HUES6 (cell line): ENCODE data around the gene PAX4.
"Not testable (repeated sequence)": the region's sequence is repeated elsewhere in the genome, so short reads cannot be mapped to it uniquely, and the experiment has no call there.

Experiments
- H3K27ac ChIP-seq: 2 replicates; pipeline ENCODE4 v1.7.0; 2013; ENCODE audit warnings: low read depth, mild to moderate bottlenecking, low read length, inconsistent platforms
- H3K27me3 ChIP-seq: 2 replicates; pipeline ENCODE4 v1.6.1; 2013; ENCODE audit warnings: low read length; ENCODE audit not compliant: control insufficient read depth, insufficient read depth
- H3K36me3 ChIP-seq: 2 replicates; pipeline ENCODE4 v1.6.1; 2013; ENCODE audit warnings: low read length; ENCODE audit not compliant: control insufficient read depth, insufficient read depth
- H3K4me1 ChIP-seq: 2 replicates; pipeline ENCODE4 v1.6.1; 2013; ENCODE audit warnings: low read length; ENCODE audit not compliant: control insufficient read depth, insufficient read depth
- H3K4me3 ChIP-seq: 2 replicates; pipeline ENCODE4 v1.5.1; 2013; ENCODE audit warnings: low read depth, low read length
- H3K9ac ChIP-seq: one replicate; pipeline ENCODE4 v1.6.1; 2013; ENCODE audit warnings: mild to moderate bottlenecking, low read length
- H3K9me3 ChIP-seq: 2 replicates; pipeline ENCODE4 v1.6.1; 2013; ENCODE audit warnings: low read depth, low read length; ENCODE audit not compliant: control insufficient read depth, insufficient read depth

The PAX4 gene

GRCh38 chr7:127584648-127585043, 33.3 kb downstream of the PAX4 start:
- Histone ChIP-seq H3K4me3 (peak overlapping the region; percentile 88), H3K36me3 (peaks cover 22% of the 10 kb centered on the region), H3K27ac (no peak overlapping the region), H3K27me3 (peaks cover 22% of the 10 kb centered on the region), H3K4me1 (peaks cover 13% of the 10 kb centered on the region), H3K9me3 (no peaks in the 10 kb centered on the region), H3K9ac (peak overlapping the region; percentile 80)

- Histone ChIP-seq H3K4me3 (no peak overlapping the region), H3K27me3 (peaks cover 17% of the 10 kb centered on the region), H3K27ac (no peak overlapping the region), H3K9me3 (no peaks in the 10 kb centered on the region), H3K36me3 (peaks cover 25% of the 10 kb centered on the region), H3K9ac (no peak overlapping the region), H3K4me1 (peaks cover 13% of the 10 kb centered on the region)
Observed at GRCh38 chr7:127582361-127582760, 35.6 kb downstream of the PAX4 start.

GRCh38 chr7:127581716-127582115, 36.2 kb downstream of the PAX4 start:
- Histone ChIP-seq H3K4me3 (no peak overlapping the region), H3K9ac (no peak overlapping the region), H3K36me3 (peaks cover 25% of the 10 kb centered on the region), H3K27ac (no peak overlapping the region), H3K27me3 (peaks cover 11% of the 10 kb centered on the region), H3K9me3 (no peaks in the 10 kb centered on the region), H3K4me1 (peaks cover 13% of the 10 kb centered on the region)

GRCh38 chr7:127580612-127581011, 37.3 kb downstream of the PAX4 start:
- peaks cover 9% of the 10 kb centered on the region for H3K4me1 ChIP-seq
- no peak overlapping the region for H3K4me3 ChIP-seq
- H3K36me3 ChIP-seq: peaks cover 25% of the 10 kb centered on the region
- no peak overlapping the region for H3K9ac ChIP-seq
- no peaks in the 10 kb centered on the region; the same call in 1 of the 2 replicates for H3K27me3 ChIP-seq
- no peaks in the 10 kb centered on the region for H3K9me3 ChIP-seq
- no peak overlapping the region for H3K27ac ChIP-seq

GRCh38 chr7:127578711-127579275, 39.1 kb downstream of the PAX4 start:
- peaks cover 25% of the 10 kb centered on the region for H3K36me3 ChIP-seq
- no peak overlapping the region for H3K4me3 ChIP-seq
- H3K27me3 ChIP-seq: no peaks in the 10 kb centered on the region
- no peaks in the 10 kb centered on the region; the same call in 1 of the 2 replicates for H3K4me1 ChIP-seq
- H3K27ac ChIP-seq: no peak overlapping the region
- H3K9me3 ChIP-seq: no peaks in the 10 kb centered on the region
- no peak overlapping the region for H3K9ac ChIP-seq

- Histone ChIP-seq H3K27ac (no peak overlapping the region), H3K4me1 (no peaks in the 10 kb centered on the region), H3K9ac (no peak overlapping the region), H3K36me3 (peaks cover 24% of the 10 kb centered on the region), H3K27me3 (no peaks in the 10 kb centered on the region), H3K9me3 (no peaks in the 10 kb centered on the region), H3K4me3 (no peak overlapping the region)
Observed at GRCh38 chr7:127578036-127578684, 39.8 kb downstream of the PAX4 start.

- Histone ChIP-seq H3K36me3 (no peaks in the 10 kb centered on the region), H3K4me1 (no peaks in the 10 kb centered on the region), H3K27ac (no peak overlapping the region), H3K4me3 (no peak overlapping the region), H3K9me3 (no peaks in the 10 kb centered on the region), H3K27me3 (no peaks in the 10 kb centered on the region), H3K9ac (no peak overlapping the region)
Observed at GRCh38 chr7:127571741-127572505, 46.0 kb downstream of the PAX4 start.

GRCh38 chr7:127568034-127568433, 49.9 kb downstream of the PAX4 start:
- not testable (repeated sequence) for H3K27ac ChIP-seq, H3K36me3 ChIP-seq, H3K9ac ChIP-seq, H3K9me3 ChIP-seq, H3K27me3 ChIP-seq, H3K4me1 ChIP-seq, H3K4me3 ChIP-seq

GRCh38 chr7:127566242-127566641, 51.7 kb downstream of the PAX4 start:
- H3K9ac ChIP-seq: no peak overlapping the region
- no peaks in the 10 kb centered on the region for H3K9me3 ChIP-seq
- no peaks in the 10 kb centered on the region for H3K36me3 ChIP-seq
- no peak overlapping the region for H3K4me3 ChIP-seq
- H3K4me1 ChIP-seq: no peaks in the 10 kb centered on the region
- no peaks in the 10 kb centered on the region for H3K27me3 ChIP-seq
- H3K27ac ChIP-seq: no peak overlapping the region
